AG10803 (cell line): ENCODE data around the gene PABPC1L.

Source experiments
- DNase-seq: peaks from one replicate; pipeline ENCODE4 v3.0.0; 2010; ENCODE audit warnings: low read depth
- H3K4me3 ChIP-seq: 2 replicates; pipeline ENCODE4 v1.5.1; 2011; ENCODE audit warnings: mild to moderate bottlenecking, low read length, control low read depth
- TF ChIP-seq, protein P1 (sequence below): conservative IDR thresholded peaks from 2 replicates; pipeline ENCODE4 v1.5.1; 2011; ENCODE audit warnings: mild to moderate bottlenecking, low read length, control low read depth, inconsistent platforms

PABPC1L gene

GRCh38 chr20:44967207-44967807, 57.4 kb downstream of the PABPC1L start:
- TF ChIP-seq, protein P1, sequence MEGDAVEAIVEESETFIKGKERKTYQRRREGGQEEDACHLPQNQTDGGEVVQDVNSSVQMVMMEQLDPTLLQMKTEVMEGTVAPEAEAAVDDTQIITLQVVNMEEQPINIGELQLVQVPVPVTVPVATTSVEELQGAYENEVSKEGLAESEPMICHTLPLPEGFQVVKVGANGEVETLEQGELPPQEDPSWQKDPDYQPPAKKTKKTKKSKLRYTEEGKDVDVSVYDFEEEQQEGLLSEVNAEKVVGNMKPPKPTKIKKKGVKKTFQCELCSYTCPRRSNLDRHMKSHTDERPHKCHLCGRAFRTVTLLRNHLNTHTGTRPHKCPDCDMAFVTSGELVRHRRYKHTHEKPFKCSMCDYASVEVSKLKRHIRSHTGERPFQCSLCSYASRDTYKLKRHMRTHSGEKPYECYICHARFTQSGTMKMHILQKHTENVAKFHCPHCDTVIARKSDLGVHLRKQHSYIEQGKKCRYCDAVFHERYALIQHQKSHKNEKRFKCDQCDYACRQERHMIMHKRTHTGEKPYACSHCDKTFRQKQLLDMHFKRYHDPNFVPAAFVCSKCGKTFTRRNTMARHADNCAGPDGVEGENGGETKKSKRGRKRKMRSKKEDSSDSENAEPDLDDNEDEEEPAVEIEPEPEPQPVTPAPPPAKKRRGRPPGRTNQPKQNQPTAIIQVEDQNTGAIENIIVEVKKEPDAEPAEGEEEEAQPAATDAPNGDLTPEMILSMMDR: no peak
- DNase-seq: peak; percentile 23
- peak overlapping the region; percentile 96 for H3K4me3 ChIP-seq

- DNase-seq: no peak
- no peak overlapping the region for H3K4me3 ChIP-seq
- TF ChIP-seq, protein P1: no peak
Observed at GRCh38 chr20:44969300-44969894, 59.5 kb downstream of the PABPC1L start.

DNA sequence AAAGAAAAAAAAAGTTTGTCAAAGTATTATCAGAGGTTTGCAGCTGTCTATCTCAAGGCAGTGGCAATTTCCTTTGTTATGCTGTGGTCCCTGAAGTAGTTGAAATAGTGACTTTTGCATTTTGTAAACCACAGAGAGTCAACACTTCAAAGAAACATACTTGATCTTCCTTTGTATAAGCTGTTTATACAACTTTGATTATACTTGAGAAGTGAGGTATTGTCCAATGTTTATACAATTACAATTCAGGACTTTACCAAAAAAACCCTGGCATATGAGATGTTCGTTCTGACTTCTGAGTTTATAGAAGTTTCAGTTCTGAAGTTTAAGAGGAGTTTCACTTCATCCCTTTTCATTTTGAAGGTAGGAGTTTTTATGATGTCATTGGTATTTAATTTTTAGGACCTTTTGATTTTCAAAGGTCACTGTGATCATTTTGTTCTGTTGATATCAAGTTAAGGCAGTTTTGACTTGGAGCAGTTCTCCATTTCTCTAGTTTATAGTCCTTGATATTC, 60.4 kb downstream of the PABPC1L start:
- DNase-seq: no peak
- TF ChIP-seq, protein P1: no peak
- no peak overlapping the region for H3K4me3 ChIP-seq

- peak; percentile 12 for DNase-seq
- TF ChIP-seq, protein P1: no peak
- H3K4me3 ChIP-seq: no peak overlapping the region
Observed at GRCh38 chr20:44973053-44973452, 63.2 kb downstream of the PABPC1L start.

GRCh38 chr20:44976698-44977097, 66.8 kb downstream of the PABPC1L start:
- TF ChIP-seq, protein P1: no peak
- DNase-seq: no peak
- H3K4me3 ChIP-seq: no peak overlapping the region

DNA sequence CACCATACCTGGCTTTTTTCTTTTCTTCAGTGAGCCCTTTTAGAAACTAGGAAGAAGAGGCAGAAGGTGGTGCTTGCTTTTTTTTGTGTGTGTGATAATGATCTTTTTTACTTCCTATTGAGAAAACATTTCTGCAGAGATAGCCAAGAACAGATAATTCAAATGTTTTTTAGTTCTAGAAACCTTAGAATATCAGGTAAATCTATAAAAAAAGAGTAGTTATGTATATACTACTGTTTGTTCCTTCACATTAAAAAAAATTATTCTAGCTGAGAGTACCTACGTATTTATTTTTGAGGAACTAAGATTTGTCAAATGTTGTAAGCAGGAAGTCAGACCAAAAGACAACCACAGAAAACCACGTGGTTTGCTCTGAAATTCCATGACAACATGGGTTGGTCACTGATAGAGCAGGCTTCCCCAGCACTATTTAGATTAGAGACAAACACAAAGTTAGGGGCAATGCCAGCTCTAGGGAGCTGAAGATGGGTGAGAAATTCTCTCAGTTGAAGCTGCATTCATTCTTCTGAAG, 69.3 kb downstream of the PABPC1L start:
- no peak overlapping the region for H3K4me3 ChIP-seq
- DNase-seq: peak; percentile 23
- TF ChIP-seq, protein P1: no peak

GRCh38 chr20:44981736-44982406, 72.0 kb downstream of the PABPC1L start:
- H3K4me3 ChIP-seq: no peak overlapping the region
- no peak for DNase-seq
- TF ChIP-seq, protein P1: no peak
